K562 (cell line): ENCODE measurements around the gene SERPIND1. TPM values are rescaled to one million over a fixed set of nuclear protein-coding genes. Genes with fewer than 3 reads are reported as not detected.

Experiments used
- U2AF1 ChIP-seq: fragments of 200-400 bp; formaldehyde crosslinking; optimal IDR thresholded peaks from 2 replicates; pipeline ENCODE3; 2017; ENCODE audit warnings: mild to moderate bottlenecking, low read depth, low read length, moderate library complexity
- polyA plus RNA-seq, 8 experiments: library from polyadenylated mRNA; depleted of rRNA in 4 of 8; stranded (reverse) in 5 of 8; unstranded in 3 of 8; fragments of >200 nt; fragmentation: Nextera tagmentation in 2 of 8; fragmentation: Illumina TruSeq in 1 of 8; extraction: Ambion mirVana in 2 of 8; extraction: Trizol in 1 of 8; gene quantifications; 2 replicates each; pipeline versions ENCODE4 v1.2.1 to v1.2.3, GENCODE V29; 2011 to 2014; ENCODE audit warnings: inconsistent platforms in 1 of 8, missing spikeins in 1 of 8
- total RNA-seq, 7 experiments: library from RNA; depleted of rRNA in 6 of 7; stranded (reverse); fragments of >200 nt in 6 of 7; fragmentation: Illumina TruSeq in 2 of 7; extraction: Trizol in 2 of 7; gene quantifications; 2 replicates each; pipeline versions ENCODE4 v1.2.1 to v1.2.3, GENCODE V29; 2011 to 2021; ENCODE audit warnings: low replicate concordance in 1 of 7
- TF ChIP-seq, protein P1 (sequence below), 2 experiments: fragments of 450-650 bp in 1 of 2; sonication (generic) in 1 of 2; formaldehyde crosslinking in 1 of 2; IDR thresholded peaks; 2 replicates each; pipeline versions ENCODE4 v1.7.1 to v1.9.0; 2016 to 2022; ENCODE audit warnings: inconsistent platforms in 1 of 2, mild to moderate bottlenecking in 1 of 2, missing genetic modification reagents in 1 of 2
- TF ChIP-seq, protein P2 (sequence below): sonication (generic); formaldehyde crosslinking; IDR thresholded peaks from 2 replicates; pipeline ENCODE4 v1.9.0; 2022; ENCODE audit warnings: mild to moderate bottlenecking, missing genetic modification reagents

Gene SERPIND1
- total and polyA plus RNA-seq, 9 of the 15 experiments (the other 6 are each of a cell fraction or from before 2014, with no cell fraction given) = 0.04 to 0.11 (median 0.09) TPM; not detected in 6

GRCh38 chr22:20792221-20792965, 18.5 kb downstream of the SERPIND1 start (continued):
- TF ChIP-seq, protein P1, sequence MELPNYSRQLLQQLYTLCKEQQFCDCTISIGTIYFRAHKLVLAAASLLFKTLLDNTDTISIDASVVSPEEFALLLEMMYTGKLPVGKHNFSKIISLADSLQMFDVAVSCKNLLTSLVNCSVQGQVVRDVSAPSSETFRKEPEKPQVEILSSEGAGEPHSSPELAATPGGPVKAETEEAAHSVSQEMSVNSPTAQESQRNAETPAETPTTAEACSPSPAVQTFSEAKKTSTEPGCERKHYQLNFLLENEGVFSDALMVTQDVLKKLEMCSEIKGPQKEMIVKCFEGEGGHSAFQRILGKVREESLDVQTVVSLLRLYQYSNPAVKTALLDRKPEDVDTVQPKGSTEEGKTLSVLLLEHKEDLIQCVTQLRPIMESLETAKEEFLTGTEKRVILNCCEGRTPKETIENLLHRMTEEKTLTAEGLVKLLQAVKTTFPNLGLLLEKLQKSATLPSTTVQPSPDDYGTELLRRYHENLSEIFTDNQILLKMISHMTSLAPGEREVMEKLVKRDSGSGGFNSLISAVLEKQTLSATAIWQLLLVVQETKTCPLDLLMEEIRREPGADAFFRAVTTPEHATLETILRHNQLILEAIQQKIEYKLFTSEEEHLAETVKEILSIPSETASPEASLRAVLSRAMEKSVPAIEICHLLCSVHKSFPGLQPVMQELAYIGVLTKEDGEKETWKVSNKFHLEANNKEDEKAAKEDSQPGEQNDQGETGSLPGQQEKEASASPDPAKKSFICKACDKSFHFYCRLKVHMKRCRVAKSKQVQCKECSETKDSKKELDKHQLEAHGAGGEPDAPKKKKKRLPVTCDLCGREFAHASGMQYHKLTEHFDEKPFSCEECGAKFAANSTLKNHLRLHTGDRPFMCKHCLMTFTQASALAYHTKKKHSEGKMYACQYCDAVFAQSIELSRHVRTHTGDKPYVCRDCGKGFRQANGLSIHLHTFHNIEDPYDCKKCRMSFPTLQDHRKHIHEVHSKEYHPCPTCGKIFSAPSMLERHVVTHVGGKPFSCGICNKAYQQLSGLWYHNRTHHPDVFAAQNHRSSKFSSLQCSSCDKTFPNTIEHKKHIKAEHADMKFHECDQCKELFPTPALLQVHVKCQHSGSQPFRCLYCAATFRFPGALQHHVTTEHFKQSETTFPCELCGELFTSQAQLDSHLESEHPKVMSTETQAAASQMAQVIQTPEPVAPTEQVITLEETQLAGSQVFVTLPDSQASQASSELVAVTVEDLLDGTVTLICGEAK (IDR thresholded peaks at IDR 0.05) = no peak
- TF ChIP-seq, protein P1 (CRISPR knock-in tag; IDR thresholded peaks at IDR 0.05) = 0 out of 2 replicates have a peak, but pooled peaks have one; percentile 15
- no peak for TF ChIP-seq U2AF1
- TF ChIP-seq, protein P2, sequence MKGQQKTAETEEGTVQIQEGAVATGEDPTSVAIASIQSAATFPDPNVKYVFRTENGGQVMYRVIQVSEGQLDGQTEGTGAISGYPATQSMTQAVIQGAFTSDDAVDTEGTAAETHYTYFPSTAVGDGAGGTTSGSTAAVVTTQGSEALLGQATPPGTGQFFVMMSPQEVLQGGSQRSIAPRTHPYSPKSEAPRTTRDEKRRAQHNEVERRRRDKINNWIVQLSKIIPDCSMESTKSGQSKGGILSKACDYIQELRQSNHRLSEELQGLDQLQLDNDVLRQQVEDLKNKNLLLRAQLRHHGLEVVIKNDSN (CRISPR knock-in tag) = peak; percentile 61
